ENCODE results near the gene FBXL19. TPM values are rescaled to one million over a fixed set of nuclear protein-coding genes. Genes with fewer than 3 reads are reported as not detected.

FBXL19 gene
- total RNA-seq, 1 donor from 2014 or later, result 66.9 TPM

- Histone ChIP-seq H3K4me3 (peak overlapping the region; percentile 69 to 84), H3K4me1 (peaks cover 3 to 17% of the 10 kb centered on the region in 2 donors), H3K36me3 (peaks cover 6 to 18% of the 10 kb centered on the region in 2 donors), H3K27ac (peak overlapping the region; percentile 9 to 79), H3K27me3 (no peaks in the 10 kb centered on the region), H3K9me3 (no peaks in the 10 kb centered on the region)
- intact Hi-C loops (cut with DNase I), result no loop called here
- TF ChIP-seq CTCF (IDR thresholded peaks at IDR 0.05), result no peak
- no peak for DNase-seq (ENCODE audit: low spot score in 2 of 2)
Observed at GRCh38 chr16:30876867-30877266, 46.5 kb upstream of the FBXL19 start.

- intact Hi-C loops (cut with DNase I), result no loop called here
- H3K4me3 ChIP-seq, result no peak overlapping the region
- H3K9me3 ChIP-seq, result no peaks in the 10 kb centered on the region
- no peak for TF ChIP-seq CTCF (IDR thresholded peaks at IDR 0.05)
- no peaks in the 10 kb centered on the region for H3K4me1 ChIP-seq
- H3K27ac ChIP-seq, result no peak overlapping the region
- peaks cover 8 to 41% of the 10 kb centered on the region in 2 donors for H3K36me3 ChIP-seq
- H3K27me3 ChIP-seq, result no peaks in the 10 kb centered on the region
- DNase-seq (ENCODE audit: low spot score in 2 of 2), result no peak
Observed at GRCh38 chr16:30882429-30883310, 40.7 kb upstream of the FBXL19 start.

DNA sequence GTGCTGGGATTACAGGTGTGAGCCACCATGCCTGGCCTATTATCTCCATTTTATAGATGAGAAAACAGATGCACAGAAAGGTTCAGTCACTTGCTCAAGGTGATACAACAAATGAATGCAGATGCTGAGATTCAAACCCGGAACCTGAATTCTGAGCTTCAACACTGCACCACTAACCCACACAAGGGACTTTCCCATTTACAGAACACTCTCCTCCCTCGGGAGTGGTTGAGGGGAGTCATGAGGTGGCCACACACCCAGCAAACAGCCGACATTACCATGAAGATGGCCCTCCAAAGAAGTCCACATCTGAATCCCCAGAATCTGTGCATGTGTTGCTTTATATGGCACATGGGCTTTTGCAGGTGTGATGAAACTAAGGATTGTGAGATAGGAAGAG is 38.6 kb upstream of the FBXL19 start:
- TF ChIP-seq CTCF (IDR thresholded peaks at IDR 0.05), result no peak
- intact Hi-C loops (cut with DNase I), result no loop called here
- H3K27me3 ChIP-seq, result no peaks in the 10 kb centered on the region
- H3K27ac ChIP-seq, result no peak overlapping the region
- no peaks in the 10 kb centered on the region for H3K4me1 ChIP-seq
- peaks cover 27 to 49% of the 10 kb centered on the region in 2 donors for H3K36me3 ChIP-seq
- no peak overlapping the region for H3K4me3 ChIP-seq
- no peak for DNase-seq (ENCODE audit: low spot score in 2 of 2)
- H3K9me3 ChIP-seq, result no peaks in the 10 kb centered on the region

DNA sequence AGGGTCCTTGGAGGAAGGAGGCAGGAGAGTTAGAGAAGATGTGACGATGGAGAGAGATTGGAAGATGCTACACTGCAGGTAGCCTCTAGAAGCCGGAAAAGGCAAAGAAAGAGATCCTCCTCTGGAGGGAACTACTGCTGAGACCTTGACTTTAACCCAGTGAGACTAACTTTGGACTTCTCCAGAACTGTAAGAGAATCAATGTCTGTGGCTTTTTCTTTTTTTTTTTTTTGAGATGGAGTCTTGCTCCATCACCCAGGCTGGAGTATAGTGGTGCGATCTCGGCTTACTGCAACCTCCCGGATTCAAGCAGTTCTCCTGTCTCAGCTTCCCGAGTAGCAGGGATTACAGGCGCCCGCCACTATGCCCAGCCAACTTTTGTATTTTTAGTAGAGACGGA is 38.2 kb upstream of the FBXL19 start:
- Histone ChIP-seq H3K9me3 (no peaks in the 10 kb centered on the region), H3K4me3 (no peak overlapping the region), H3K36me3 (peaks cover 27 to 50% of the 10 kb centered on the region in 2 donors), H3K27me3 (no peaks in the 10 kb centered on the region), H3K4me1 (no peaks in the 10 kb centered on the region), H3K27ac (no peak overlapping the region)
- no peak for DNase-seq (ENCODE audit: low spot score in 2 of 2)
- intact Hi-C loops (cut with DNase I), result no loop called here
- TF ChIP-seq CTCF (IDR thresholded peaks at IDR 0.05), result no peak

GRCh38 chr16:30886145-30886544 is 37.2 kb upstream of the FBXL19 start:
- H3K36me3 ChIP-seq, result peaks cover 26 to 50% of the 10 kb centered on the region in 2 donors

More at GRCh38 chr16:30886145-30886544, 37.2 kb upstream of the FBXL19 start:
- no peak for TF ChIP-seq CTCF (IDR thresholded peaks at IDR 0.05)
- Histone ChIP-seq H3K27ac (no peak overlapping the region), H3K27me3 (no peaks in the 10 kb centered on the region), H3K4me3 (no peak overlapping the region), H3K4me1 (no peaks in the 10 kb centered on the region), H3K9me3 (no peaks in the 10 kb centered on the region)
- intact Hi-C loops (cut with DNase I), result no loop called here
- DNase-seq (ENCODE audit: low spot score in 2 of 2), result no peak
